Bronchial epithelial cell (primary cell): ENCODE data around the gene CADM2. TPM values are rescaled to one million over a fixed set of nuclear protein-coding genes. Genes with fewer than 3 reads are reported as not detected.
A peak's percentile ranks its signal among the peaks of the same experiment; 100 is the strongest.

Source experiments
- DNase-seq: peaks from one replicate; pipeline ENCODE4 v3.0.0-alpha.2; 2010; ENCODE audit warnings: low read depth
- FAIRE-seq: peaks from 2 replicates; lab custom pipeline; 2011; peaks lifted over from hg19 to GRCh38; lab: Jason Lieb, UNC
- H3K27me3 ChIP-seq: 2 replicates; pipeline ENCODE4 v1.5.1; 2011; ENCODE audit warnings: low read length; ENCODE audit not compliant: control insufficient read depth, insufficient read depth
- H3K36me3 ChIP-seq: 2 replicates; pipeline ENCODE4 v1.5.1; 2011; ENCODE audit warnings: low read length; ENCODE audit not compliant: control insufficient read depth, insufficient read depth
- H3K4me3 ChIP-seq: 2 replicates; pipeline ENCODE4 v1.5.1; 2011; ENCODE audit warnings: mild to moderate bottlenecking, low read depth, low read length, control low read depth
- total RNA-seq: library from RNA; depleted of rRNA; stranded (reverse); fragments of >200 nt; gene quantifications from 2 replicates; pipeline ENCODE4 v1.2.1, GENCODE V29; 2014
- TF ChIP-seq, protein P1 (sequence below): IDR thresholded peaks from 2 replicates; pipeline ENCODE4 v1.5.1; 2011; ENCODE audit warnings: mild to moderate bottlenecking, moderate library complexity, low read length, control low read depth, inconsistent platforms; ENCODE audit not compliant: insufficient read depth, severe bottlenecking

CADM2 gene
- total RNA-seq, 1 donor from 2014 or later = under 0.01 TPM

DNA sequence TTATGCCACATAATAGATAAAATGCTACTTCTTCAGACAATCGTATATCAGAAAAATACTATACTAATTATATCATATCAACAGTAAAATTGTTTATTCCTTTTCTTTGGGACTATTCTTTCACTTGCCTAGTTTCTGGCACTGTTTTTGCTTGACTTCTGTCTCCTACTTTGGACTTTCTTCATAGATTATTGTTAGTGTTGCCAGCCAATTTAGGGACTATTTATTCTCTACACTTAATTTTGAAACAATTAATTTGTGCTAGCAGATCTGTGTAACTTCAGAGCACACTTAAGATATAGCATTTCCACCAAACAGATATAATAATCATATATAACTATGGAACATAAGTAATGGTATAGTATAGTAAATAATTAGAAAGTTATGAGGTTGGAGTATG lies 305.6 kb downstream of the CADM2 start:
- Histone ChIP-seq H3K4me3 (no peak overlapping the region), H3K36me3 (no peaks in the 10 kb centered on the region), H3K27me3 (no peaks in the 10 kb centered on the region)
- FAIRE-seq (no peak), DNase-seq (no peak)
- TF ChIP-seq, protein P1, sequence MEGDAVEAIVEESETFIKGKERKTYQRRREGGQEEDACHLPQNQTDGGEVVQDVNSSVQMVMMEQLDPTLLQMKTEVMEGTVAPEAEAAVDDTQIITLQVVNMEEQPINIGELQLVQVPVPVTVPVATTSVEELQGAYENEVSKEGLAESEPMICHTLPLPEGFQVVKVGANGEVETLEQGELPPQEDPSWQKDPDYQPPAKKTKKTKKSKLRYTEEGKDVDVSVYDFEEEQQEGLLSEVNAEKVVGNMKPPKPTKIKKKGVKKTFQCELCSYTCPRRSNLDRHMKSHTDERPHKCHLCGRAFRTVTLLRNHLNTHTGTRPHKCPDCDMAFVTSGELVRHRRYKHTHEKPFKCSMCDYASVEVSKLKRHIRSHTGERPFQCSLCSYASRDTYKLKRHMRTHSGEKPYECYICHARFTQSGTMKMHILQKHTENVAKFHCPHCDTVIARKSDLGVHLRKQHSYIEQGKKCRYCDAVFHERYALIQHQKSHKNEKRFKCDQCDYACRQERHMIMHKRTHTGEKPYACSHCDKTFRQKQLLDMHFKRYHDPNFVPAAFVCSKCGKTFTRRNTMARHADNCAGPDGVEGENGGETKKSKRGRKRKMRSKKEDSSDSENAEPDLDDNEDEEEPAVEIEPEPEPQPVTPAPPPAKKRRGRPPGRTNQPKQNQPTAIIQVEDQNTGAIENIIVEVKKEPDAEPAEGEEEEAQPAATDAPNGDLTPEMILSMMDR = no peak

GRCh38 chr3:85270488-85270887 lies 311.7 kb downstream of the CADM2 start:
- Histone ChIP-seq H3K4me3 (no peak overlapping the region), H3K36me3 (no peaks in the 10 kb centered on the region), H3K27me3 (no peaks in the 10 kb centered on the region)
- FAIRE-seq (no peak), DNase-seq (peak; percentile 1)
- TF ChIP-seq, protein P1 = no peak

- Histone ChIP-seq H3K36me3 (no peaks in the 10 kb centered on the region), H3K27me3 (no peaks in the 10 kb centered on the region), H3K4me3 (no peak overlapping the region)
- no peak for DNase-seq
- TF ChIP-seq, protein P1 = no peak
- FAIRE-seq = no peak
Observed at GRCh38 chr3:85271911-85272310, 313.1 kb downstream of the CADM2 start.

- Histone ChIP-seq H3K36me3 (no peaks in the 10 kb centered on the region), H3K4me3 (no peak overlapping the region), H3K27me3 (peaks cover 1% of the 10 kb centered on the region)
- FAIRE-seq (no peak), DNase-seq (no peak)
- TF ChIP-seq, protein P1 = no peak
Observed at GRCh38 chr3:85288257-85288656, 329.5 kb downstream of the CADM2 start.

- DNase-seq = no peak
- FAIRE-seq = no peak
- Histone ChIP-seq H3K27me3 (no peaks in the 10 kb centered on the region), H3K36me3 (no peaks in the 10 kb centered on the region), H3K4me3 (no peak overlapping the region)
- TF ChIP-seq, protein P1 = no peak
Observed at GRCh38 chr3:85297291-85297690, 338.5 kb downstream of the CADM2 start.

DNA sequence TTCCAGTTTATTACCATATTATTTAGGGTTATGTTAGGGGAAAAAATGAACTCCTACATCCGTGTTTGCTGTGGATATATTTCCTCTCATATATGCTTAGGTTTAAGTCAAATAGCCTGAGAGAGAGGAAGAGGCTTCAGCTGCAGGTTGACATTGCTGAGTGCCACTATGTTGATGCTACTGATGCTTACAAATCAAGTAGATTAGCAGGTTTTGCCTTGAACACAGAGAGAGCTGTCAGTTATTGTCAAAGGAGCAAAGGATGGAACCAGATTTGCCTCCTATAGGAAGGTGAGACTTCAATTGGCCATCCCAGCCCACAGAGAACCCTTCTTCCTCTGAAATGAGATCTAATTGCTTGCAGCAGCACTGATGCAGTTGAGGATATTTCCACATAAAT lies 339.2 kb downstream of the CADM2 start:
- no peak for DNase-seq
- H3K27me3 ChIP-seq = no peaks in the 10 kb centered on the region
- H3K36me3 ChIP-seq = no peaks in the 10 kb centered on the region
- TF ChIP-seq, protein P1 = no peak
- no peak for FAIRE-seq
- H3K4me3 ChIP-seq = no peak overlapping the region
